Right ventricle myocardium superior (tissue), 1 donor: Measurements from ENCODE around the gene SPRR2G. TPM values are rescaled to one million over a fixed set of nuclear protein-coding genes. Genes with fewer than 3 reads are reported as not detected.
"Not testable (repeated sequence)": the region's sequence is repeated elsewhere in the genome, so short reads cannot be mapped to it uniquely, and the experiment has no call there.

Experiments used
- ATAC-seq: fragments of 200-7000 bp; cut with Tn5 transposase; one replicate; pipeline ENCODE4 v1.9.1; 2020; ENCODE audit warnings: mild to moderate bottlenecking; ENCODE audit not compliant: poor library complexity
- DNase-seq: peaks from one replicate; pipeline ENCODE4 v3.0.0-alpha.2; 2020
- intact Hi-C: fragments of 100-400 bp; cut with DNase I; formaldehyde crosslinking; loops from one replicate; pipeline ENCODE4 v1.11.2; 2022
- long read RNA-seq: library from polyadenylated mRNA; unstranded; transcript quantifications from one replicate; pipeline ENCODE4 v2.0.0, GENCODE V29; 2021
- total RNA-seq: library from RNA; stranded (reverse); fragmentation: NEBNext Ultra II Directional; extraction: Animal tissue kit (Norgen Biotek cat#: 25700); gene quantifications from one replicate; pipeline ENCODE4 v1.2.1, GENCODE V29; 2021
- donor health status: DM: no; HTN: yes; CAD: no; lungs with severe emphysema.

SPRR2G gene
- total RNA-seq, result not detected
- long read RNA-seq, result 0 reads

- DNase-seq, result no peak
- ATAC-seq, result no peak
- intact Hi-C loops, result no loop called here
Measured at GRCh38 chr1:153150846-153151245, at the start of gene SPRR2G. TSS of gene SPRR2G (minus strand) at chr1:153150890. CDS start at chr1:153150110, 780 bp downstream.

GRCh38 chr1:153195216-153195615, 44.5 kb upstream of the SPRR2G start:
- ATAC-seq (no peak), DNase-seq (no peak)
- intact Hi-C loops, result no loop called here

GRCh38 chr1:153194331-153195050, 43.8 kb upstream of the SPRR2G start:
- ATAC-seq, result no peak
- intact Hi-C loops, result no loop called here
- DNase-seq, result no peak

- ATAC-seq, result no peak
- no peak for DNase-seq
- intact Hi-C loops, result no loop called here
Measured at GRCh38 chr1:153192697-153193096, 42.0 kb upstream of the SPRR2G start.

GRCh38 chr1:153190373-153190772, 39.7 kb upstream of the SPRR2G start:
- no peak for ATAC-seq
- intact Hi-C loops, result no loop called here
- DNase-seq, result no peak

GRCh38 chr1:153188301-153188700, 37.6 kb upstream of the SPRR2G start:
- ATAC-seq, intact Hi-C loops, DNase-seq: not testable (repeated sequence)

GRCh38 chr1:153180556-153180955, 29.9 kb upstream of the SPRR2G start:
- intact Hi-C loops, result no loop called here
- DNase-seq, result no peak
- ATAC-seq, result no peak

GRCh38 chr1:153178922-153179321, 28.2 kb upstream of the SPRR2G start:
- intact Hi-C loops, result no loop called here
- ATAC-seq, result no peak
- no peak for DNase-seq

- DNase-seq (no peak), ATAC-seq (no peak)
- intact Hi-C loops, result no loop called here
Measured at GRCh38 chr1:153174624-153175023, 23.9 kb upstream of the SPRR2G start.

- ATAC-seq, result no peak
- no peak for DNase-seq
- intact Hi-C loops, result no loop called here
Measured at GRCh38 chr1:153168686-153169085, 18.0 kb upstream of the SPRR2G start.

GRCh38 chr1:153155541-153155940, 4.9 kb upstream of the SPRR2G start:
- intact Hi-C loops, result no loop called here
- ATAC-seq (no peak), DNase-seq (no peak)

GRCh38 chr1:153152481-153152880, 1.8 kb upstream of the SPRR2G start:
- no peak for ATAC-seq
- intact Hi-C loops, result no loop called here
- no peak for DNase-seq

GRCh38 chr1:153141377-153141776, 9.3 kb downstream of the SPRR2G start:
- ATAC-seq (no peak), DNase-seq (no peak)
- intact Hi-C loops, result no loop called here

- no peak for DNase-seq
Measured at GRCh38 chr1:153140484-153140883, 10.2 kb downstream of the SPRR2G start.

GRCh38 chr1:153133743-153134142, 16.9 kb downstream of the SPRR2G start:
- ATAC-seq (no peak), DNase-seq (no peak)
- intact Hi-C loops, result no loop called here

More at GRCh38 chr1:153140484-153140883, 10.2 kb downstream of the SPRR2G start:
- intact Hi-C loops, result no loop called here
- no peak for ATAC-seq

- ATAC-seq, result no peak
- DNase-seq, result no peak
- intact Hi-C loops, result no loop called here
Measured at GRCh38 chr1:153133267-153133666, 17.4 kb downstream of the SPRR2G start.

- intact Hi-C loops, DNase-seq, ATAC-seq: not testable (repeated sequence)
Measured at GRCh38 chr1:153128688-153129087, 22.0 kb downstream of the SPRR2G start.

GRCh38 chr1:153127296-153127695, 23.4 kb downstream of the SPRR2G start:
- intact Hi-C loops, result no loop called here
- DNase-seq (no peak), ATAC-seq (no peak)

- ATAC-seq (no peak), DNase-seq (no peak)
- intact Hi-C loops, result no loop called here
Measured at GRCh38 chr1:153125536-153125935, 25.2 kb downstream of the SPRR2G start.

GRCh38 chr1:153123793-153124192, 26.9 kb downstream of the SPRR2G start:
- intact Hi-C loops, ATAC-seq: not testable (repeated sequence)

More at GRCh38 chr1:153123793-153124192, 26.9 kb downstream of the SPRR2G start:
- not testable (repeated sequence) for DNase-seq
